Right lobe of liver (tissue), 6 donors: ENCODE data around the gene OR5H1. TPM values are rescaled to one million over a fixed set of nuclear protein-coding genes. Genes with fewer than 3 reads are reported as not detected.

Experiments used
- ATAC-seq, 4 donors: fragments of 200-7000 bp; cut with Tn5 transposase; one replicate each; pipeline ENCODE4 v1.9.1; 2020; ENCODE audit warnings: mild to moderate bottlenecking in 4 of 4, moderate library complexity in 4 of 4
- DNase-seq, 3 donors: peaks; one replicate each; pipeline ENCODE4 v3.0.0-alpha.2; 2020
- H3K27ac ChIP-seq, 3 donors: fragments of 200-600 bp; one replicate each; pipeline ENCODE4 v1.8.0; 2022
- H3K27me3 ChIP-seq, 2 donors: fragments of 200-600 bp; one replicate each; pipeline ENCODE4 v1.8.0; 2022
- H3K36me3 ChIP-seq, 4 donors: fragments of 200-600 bp; sonication (generic) in 1 of 4; one replicate each; pipeline versions ENCODE4 v1.5.1 to v1.8.0; 2017 to 2022; ENCODE audit warnings: control low read depth in 1 of 4
- H3K4me1 ChIP-seq, 4 donors: fragments of 200-600 bp; sonication (generic) in 1 of 4; one replicate each; pipeline versions ENCODE4 v1.5.1 to v1.8.0; 2017 to 2022; ENCODE audit warnings: control low read depth in 1 of 4
- H3K4me3 ChIP-seq, 3 donors: fragments of 200-600 bp; one replicate each; pipeline ENCODE4 v1.8.0; 2022
- H3K9me3 ChIP-seq, 4 donors: fragments of 200-600 bp; sonication (generic) in 1 of 4; one replicate each; pipeline versions ENCODE4 v1.5.1 to v1.8.0; 2017 to 2022; ENCODE audit warnings: control low read depth in 1 of 4
- POLR2A ChIP-seq: fragments of 450-650 bp; IDR thresholded peaks from one replicate; pipeline ENCODE4 v1.6.1; 2017; ENCODE audit warnings: antibody characterized with exemption, mild to moderate bottlenecking
- intact Hi-C, 2 donors: fragments of 100-400 bp; cut with DNase I; formaldehyde crosslinking; loops; one replicate each; pipeline versions ENCODE4 v1.11.2 to v1.14.1; 2022
- total RNA-seq, 6 experiments: library from RNA; depleted of rRNA in 2 of 6; stranded (reverse); fragments of >200 nt in 2 of 6; fragmentation: NEBNext Ultra II Directional in 3 of 6; extraction: Animal tissue kit (Norgen Biotek cat#: 25700) in 3 of 6; gene quantifications; one replicate each; pipeline versions ENCODE4 v1.1.0 to v1.2.4, GENCODE V29; 2016 to 2023
- TF ChIP-seq, protein P1 (sequence below), 4 donors: fragments of 200-600 bp in 3 of 4; fragments of 450-650 bp in 1 of 4; IDR thresholded peaks; one replicate each; pipeline versions ENCODE4 v1.5.1 to v1.8.0; 2016 to 2022; ENCODE audit warnings: antibody characterized with exemption in 4 of 4, mild to moderate bottlenecking in 2 of 4
- donor health status: DM: no; HTN: yes; CAD: no.
- donor health status: DM: no; HTN: no; CAD: no.
- donor health status: DM: no; HTN: no; CAD: no.
- donor health status: DM: no; HTN: yes; CAD: no.
- donor health status: DM: no; HTN: yes; CAD: no.

OR5H1 gene
- total RNA-seq, 6 experiments from 2014 or later: not detected

DNA sequence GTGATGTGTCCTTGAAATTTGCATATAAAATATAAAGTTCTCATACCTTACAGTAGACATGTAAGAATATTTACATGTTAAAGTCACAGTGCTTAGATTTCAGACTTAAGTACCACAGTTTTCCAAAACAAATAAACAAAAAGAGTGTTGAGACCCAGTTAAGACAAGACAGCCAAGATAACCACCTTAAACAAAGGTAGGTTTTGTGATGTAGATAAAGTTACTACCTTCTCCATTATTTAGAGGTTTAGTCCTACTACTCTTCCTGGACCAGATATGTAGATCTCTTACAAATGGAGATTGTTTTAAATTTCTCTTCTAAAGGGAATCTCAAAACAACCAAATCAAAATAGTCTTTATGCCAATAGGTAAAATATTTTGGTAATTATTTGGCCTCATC lies 51.7 kb downstream of the OR5H1 start:
- no peaks in the 10 kb centered on the region for H3K9me3 ChIP-seq
- no peaks in the 10 kb centered on the region for H3K36me3 ChIP-seq
- H3K27ac ChIP-seq: no peak overlapping the region
- H3K4me3 ChIP-seq: no peak overlapping the region
- DNase-seq (no peak), ATAC-seq (no peak)
- no peak for TF ChIP-seq POLR2A
- TF ChIP-seq, protein P1, sequence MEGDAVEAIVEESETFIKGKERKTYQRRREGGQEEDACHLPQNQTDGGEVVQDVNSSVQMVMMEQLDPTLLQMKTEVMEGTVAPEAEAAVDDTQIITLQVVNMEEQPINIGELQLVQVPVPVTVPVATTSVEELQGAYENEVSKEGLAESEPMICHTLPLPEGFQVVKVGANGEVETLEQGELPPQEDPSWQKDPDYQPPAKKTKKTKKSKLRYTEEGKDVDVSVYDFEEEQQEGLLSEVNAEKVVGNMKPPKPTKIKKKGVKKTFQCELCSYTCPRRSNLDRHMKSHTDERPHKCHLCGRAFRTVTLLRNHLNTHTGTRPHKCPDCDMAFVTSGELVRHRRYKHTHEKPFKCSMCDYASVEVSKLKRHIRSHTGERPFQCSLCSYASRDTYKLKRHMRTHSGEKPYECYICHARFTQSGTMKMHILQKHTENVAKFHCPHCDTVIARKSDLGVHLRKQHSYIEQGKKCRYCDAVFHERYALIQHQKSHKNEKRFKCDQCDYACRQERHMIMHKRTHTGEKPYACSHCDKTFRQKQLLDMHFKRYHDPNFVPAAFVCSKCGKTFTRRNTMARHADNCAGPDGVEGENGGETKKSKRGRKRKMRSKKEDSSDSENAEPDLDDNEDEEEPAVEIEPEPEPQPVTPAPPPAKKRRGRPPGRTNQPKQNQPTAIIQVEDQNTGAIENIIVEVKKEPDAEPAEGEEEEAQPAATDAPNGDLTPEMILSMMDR (IDR thresholded peaks at IDR 0.05): no peak
- H3K27me3 ChIP-seq: no peaks in the 10 kb centered on the region
- H3K4me1 ChIP-seq: no peaks in the 10 kb centered on the region
- intact Hi-C loops: no loop called here

- Histone ChIP-seq H3K9me3 (no peaks in the 10 kb centered on the region), H3K27me3 (no peaks in the 10 kb centered on the region), H3K36me3 (no peaks in the 10 kb centered on the region), H3K27ac (no peak overlapping the region), H3K4me3 (no peak overlapping the region), H3K4me1 (no peaks in the 10 kb centered on the region)
- intact Hi-C loops: no loop called here
- ATAC-seq: no peak
- no peak for TF ChIP-seq POLR2A
- TF ChIP-seq, protein P1 (IDR thresholded peaks at IDR 0.05): no peak
- no peak for DNase-seq
These were observed 54.7 kb downstream of the OR5H1 start for GRCh38 chr3:98185180-98185579.

Other genes starting within 250 kb of the OR5H1 start
- gene RIOX2, start 158.3 kb upstream of the OR5H1 start, total RNA-seq: 10 to 100 TPM; 10.9 to 27.6 (median 15.6) TPM
- gene GABRR3, start 95.4 kb upstream of the OR5H1 start, total RNA-seq: under 1 TPM in 1 of 6 experiments, not detected in 5; 0.51 TPM
- gene OR5AC2, start 43.5 kb upstream of the OR5H1 start, total RNA-seq: not detected
- under 1 TPM in 1 of 6 experiments, not detected in 5; 0.02 TPM for gene OR5H14, start 16.8 kb downstream of the OR5H1 start, total RNA-seq
- not detected for gene OR5H15, start 36.0 kb downstream of the OR5H1 start, total RNA-seq
- gene OR5H6, start 133.5 kb downstream of the OR5H1 start, total RNA-seq: not detected
- gene OR5H2, start 151.8 kb downstream of the OR5H1 start, total RNA-seq: not detected
- gene OR5K4, start 223.1 kb downstream of the OR5H1 start, total RNA-seq: not detected